ENCODE results near the gene C2CD4A.

The C2CD4A gene

GRCh38 chr15:62060113-62060895, 6.5 kb upstream of the C2CD4A start, which contains the start of gene VPS13C:
TSS of gene VPS13C (minus strand) at chr15:62060447. CDS start at chr15:62060374, 73 bp downstream.
- Histone ChIP-seq H3K9me3 (ENCODE audit: control insufficient read depth in 1 of 2, low read length in 2 of 2) (no peaks in the 10 kb centered on the region), H3K36me3 (ENCODE audit: control insufficient read depth in 1 of 2, insufficient read depth in 2 of 2, low read length in 2 of 2) (no peaks in the 10 kb centered on the region), H3K27me3 (ENCODE audit: control insufficient read depth in 1 of 2, insufficient read depth in 2 of 2, low read length in 2 of 2) (no peaks in the 10 kb centered on the region), H3K27ac (ENCODE audit: low read depth, low read length) (peak within 1 kb of the TSS; percentile 92), H3K4me1 (ENCODE audit: control insufficient read depth in 1 of 2, insufficient read depth in 2 of 2, low read length in 2 of 2) (peaks cover 10 to 27% of the 10 kb centered on the region in 2 donors), H3K9ac (ENCODE audit: low read depth in 1 of 2, low read length in 2 of 2) (peak within 1 kb of the TSS; percentile 80 to 88), H3K4me3 (ENCODE audit: low read depth in 1 of 2, low read length in 2 of 2) (peak within 1 kb of the TSS; percentile 94 to 95)

GRCh38 chr15:62060896-62061280, 5.9 kb upstream of the C2CD4A start:
- no peaks in the 10 kb centered on the region for H3K36me3 ChIP-seq (ENCODE audit: control insufficient read depth in 1 of 2, insufficient read depth in 2 of 2, low read length in 2 of 2)
- no peaks in the 10 kb centered on the region for H3K9me3 ChIP-seq (ENCODE audit: control insufficient read depth in 1 of 2, low read length in 2 of 2)
- peak overlapping the region; percentile 83 for H3K27ac ChIP-seq (ENCODE audit: low read depth, low read length)
- H3K27me3 ChIP-seq (ENCODE audit: control insufficient read depth in 1 of 2, insufficient read depth in 2 of 2, low read length in 2 of 2) = no peaks in the 10 kb centered on the region
- H3K4me3 ChIP-seq (ENCODE audit: low read depth in 1 of 2, low read length in 2 of 2) = peak overlapping the region; percentile 94 to 95
- peaks cover 10 to 27% of the 10 kb centered on the region in 2 donors for H3K4me1 ChIP-seq (ENCODE audit: control insufficient read depth in 1 of 2, insufficient read depth in 2 of 2, low read length in 2 of 2)
- H3K9ac ChIP-seq (ENCODE audit: low read depth in 1 of 2, low read length in 2 of 2) = peak overlapping the region; percentile 80 to 88

GRCh38 chr15:62063825-62064635, 2.7 kb upstream of the C2CD4A start:
- Histone ChIP-seq H3K36me3 (ENCODE audit: control insufficient read depth in 1 of 2, insufficient read depth in 2 of 2, low read length in 2 of 2) (no peaks in the 10 kb centered on the region), H3K4me3 (ENCODE audit: low read depth in 1 of 2, low read length in 2 of 2) (no peak overlapping the region), H3K9me3 (ENCODE audit: control insufficient read depth in 1 of 2, low read length in 2 of 2) (no peaks in the 10 kb centered on the region), H3K9ac (ENCODE audit: low read depth in 1 of 2, low read length in 2 of 2) (no peak overlapping the region), H3K27me3 (ENCODE audit: control insufficient read depth in 1 of 2, insufficient read depth in 2 of 2, low read length in 2 of 2) (no peaks in the 10 kb centered on the region), H3K4me1 (ENCODE audit: control insufficient read depth in 1 of 2, insufficient read depth in 2 of 2, low read length in 2 of 2) (peaks cover 22 to 34% of the 10 kb centered on the region in 2 donors), H3K27ac (ENCODE audit: low read depth, low read length) (no peak overlapping the region)

- H3K9ac ChIP-seq (ENCODE audit: low read depth in 1 of 2, low read length in 2 of 2) = peak overlapping the region; percentile 37 to 52
- H3K36me3 ChIP-seq (ENCODE audit: control insufficient read depth in 1 of 2, insufficient read depth in 2 of 2, low read length in 2 of 2) = no peaks in the 10 kb centered on the region
- H3K27ac ChIP-seq (ENCODE audit: low read depth, low read length) = no peak overlapping the region
- H3K27me3 ChIP-seq (ENCODE audit: control insufficient read depth in 1 of 2, insufficient read depth in 2 of 2, low read length in 2 of 2) = no peaks in the 10 kb centered on the region
- H3K9me3 ChIP-seq (ENCODE audit: control insufficient read depth in 1 of 2, low read length in 2 of 2) = no peaks in the 10 kb centered on the region
- peak overlapping the region; percentile 77 to 78 for H3K4me3 ChIP-seq (ENCODE audit: low read depth in 1 of 2, low read length in 2 of 2)
- H3K4me1 ChIP-seq (ENCODE audit: control insufficient read depth in 1 of 2, insufficient read depth in 2 of 2, low read length in 2 of 2) = peaks cover 21 to 30% of the 10 kb centered on the region in 2 donors
These were observed 769 bp downstream of the C2CD4A start for GRCh38 chr15:62067448-62068044.

- Histone ChIP-seq H3K4me1 (ENCODE audit: control insufficient read depth in 1 of 2, insufficient read depth in 2 of 2, low read length in 2 of 2) (peaks cover 21 to 29% of the 10 kb centered on the region in 2 donors), H3K9me3 (ENCODE audit: control insufficient read depth in 1 of 2, low read length in 2 of 2) (no peaks in the 10 kb centered on the region), H3K27ac (ENCODE audit: low read depth, low read length) (no peak overlapping the region), H3K36me3 (ENCODE audit: control insufficient read depth in 1 of 2, insufficient read depth in 2 of 2, low read length in 2 of 2) (no peaks in the 10 kb centered on the region), H3K4me3 (ENCODE audit: low read depth in 1 of 2, low read length in 2 of 2) (peak overlapping the region; percentile 55 to 66), H3K27me3 (ENCODE audit: control insufficient read depth in 1 of 2, insufficient read depth in 2 of 2, low read length in 2 of 2) (no peaks in the 10 kb centered on the region), H3K9ac (ENCODE audit: low read depth in 1 of 2, low read length in 2 of 2) (peak overlapping the region; percentile 37 to 70)
These were observed 1.5 kb downstream of the C2CD4A start for GRCh38 chr15:62068071-62068809.

GRCh38 chr15:62068810-62069167, 2.0 kb downstream of the C2CD4A start:
- Histone ChIP-seq H3K9me3 (ENCODE audit: control insufficient read depth in 1 of 2, low read length in 2 of 2) (no peaks in the 10 kb centered on the region), H3K9ac (ENCODE audit: low read depth in 1 of 2, low read length in 2 of 2) (peak overlapping the region; percentile 37 to 70), H3K27me3 (ENCODE audit: control insufficient read depth in 1 of 2, insufficient read depth in 2 of 2, low read length in 2 of 2) (no peaks in the 10 kb centered on the region), H3K27ac (ENCODE audit: low read depth, low read length) (no peak overlapping the region), H3K4me1 (ENCODE audit: control insufficient read depth in 1 of 2, insufficient read depth in 2 of 2, low read length in 2 of 2) (peaks cover 19 to 24% of the 10 kb centered on the region in 2 donors), H3K4me3 (ENCODE audit: low read depth in 1 of 2, low read length in 2 of 2) (peak overlapping the region; percentile 55 to 66), H3K36me3 (ENCODE audit: control insufficient read depth in 1 of 2, insufficient read depth in 2 of 2, low read length in 2 of 2) (no peaks in the 10 kb centered on the region)

GRCh38 chr15:62069551-62069950, 2.8 kb downstream of the C2CD4A start:
- H3K4me3 ChIP-seq (ENCODE audit: low read depth in 1 of 2, low read length in 2 of 2) = no peak overlapping the region
- no peak overlapping the region for H3K27ac ChIP-seq (ENCODE audit: low read depth, low read length)
- peaks cover 16 to 21% of the 10 kb centered on the region in 2 donors for H3K4me1 ChIP-seq (ENCODE audit: control insufficient read depth in 1 of 2, insufficient read depth in 2 of 2, low read length in 2 of 2)
- H3K36me3 ChIP-seq (ENCODE audit: control insufficient read depth in 1 of 2, insufficient read depth in 2 of 2, low read length in 2 of 2) = no peaks in the 10 kb centered on the region
- H3K27me3 ChIP-seq (ENCODE audit: control insufficient read depth in 1 of 2, insufficient read depth in 2 of 2, low read length in 2 of 2) = no peaks in the 10 kb centered on the region
- H3K9me3 ChIP-seq (ENCODE audit: control insufficient read depth in 1 of 2, low read length in 2 of 2) = no peaks in the 10 kb centered on the region
- H3K9ac ChIP-seq (ENCODE audit: low read depth in 1 of 2, low read length in 2 of 2) = no peak overlapping the region

GRCh38 chr15:62071711-62072308, 5.0 kb downstream of the C2CD4A start:
- Histone ChIP-seq H3K27ac (ENCODE audit: low read depth, low read length) (no peak overlapping the region), H3K27me3 (ENCODE audit: control insufficient read depth in 1 of 2, insufficient read depth in 2 of 2, low read length in 2 of 2) (no peaks in the 10 kb centered on the region), H3K9me3 (ENCODE audit: control insufficient read depth in 1 of 2, low read length in 2 of 2) (no peaks in the 10 kb centered on the region), H3K4me1 (ENCODE audit: control insufficient read depth in 1 of 2, insufficient read depth in 2 of 2, low read length in 2 of 2) (peaks cover 11 to 13% of the 10 kb centered on the region in 2 donors), H3K36me3 (ENCODE audit: control insufficient read depth in 1 of 2, insufficient read depth in 2 of 2, low read length in 2 of 2) (no peaks in the 10 kb centered on the region), H3K9ac (ENCODE audit: low read depth in 1 of 2, low read length in 2 of 2) (no peak overlapping the region), H3K4me3 (ENCODE audit: low read depth in 1 of 2, low read length in 2 of 2) (no peak overlapping the region)

- Histone ChIP-seq H3K27me3 (ENCODE audit: control insufficient read depth in 1 of 2, insufficient read depth in 2 of 2, low read length in 2 of 2) (no peaks in the 10 kb centered on the region), H3K27ac (ENCODE audit: low read depth, low read length) (no peak overlapping the region), H3K9ac (ENCODE audit: low read depth in 1 of 2, low read length in 2 of 2) (no peak overlapping the region), H3K4me3 (ENCODE audit: low read depth in 1 of 2, low read length in 2 of 2) (no peak overlapping the region), H3K4me1 (ENCODE audit: control insufficient read depth in 1 of 2, insufficient read depth in 2 of 2, low read length in 2 of 2) (no peaks in the 10 kb centered on the region), H3K9me3 (ENCODE audit: control insufficient read depth in 1 of 2, low read length in 2 of 2) (no peaks in the 10 kb centered on the region), H3K36me3 (ENCODE audit: control insufficient read depth in 1 of 2, insufficient read depth in 2 of 2, low read length in 2 of 2) (no peaks in the 10 kb centered on the region)
These were observed 9.0 kb downstream of the C2CD4A start for GRCh38 chr15:62075595-62076277.

Measured in duodenal mucosa (tissue), 2 donors.